GM23338 (cell line): Measurements from ENCODE around the gene ZNF229. TPM values are rescaled to one million over a fixed set of nuclear protein-coding genes. Genes with fewer than 3 reads are reported as not detected.
"Not testable (repeated sequence)": the region's sequence is repeated elsewhere in the genome, so short reads cannot be mapped to it uniquely, and the experiment has no call there.

ENCODE experiments used
- ATAC-seq: fragments of 200-7000 bp; cut with Tn5 transposase; 3 replicates; pipeline ENCODE4 v1.9.1; 2020
- DNase-seq: peaks from one replicate; pipeline ENCODE4 v3.0.0-alpha.2; 2015; ENCODE audit warnings: low spot score
- H2AFZ ChIP-seq: fragments of 200-600 bp; sonication (generic); 2 replicates; pipeline ENCODE4 v1.8.0; 2016; ENCODE audit warnings: antibody characterized with exemption, mild to moderate bottlenecking, moderate library complexity
- H3F3A ChIP-seq: fragments of 200-600 bp; sonication (generic); replicated peaks from 2 replicates; pipeline ENCODE4 v1.8.0; 2017; ENCODE audit warnings: antibody characterized with exemption, mixed run types, low read depth
- H3K27ac ChIP-seq: fragments of 200-600 bp; sonication (generic); 2 replicates; pipeline ENCODE4 v1.6.1; 2016; ENCODE audit warnings: low read depth
- H3K27me3 ChIP-seq: fragments of 200-600 bp; sonication (generic); 2 replicates; pipeline ENCODE4 v1.8.0; 2016; ENCODE audit warnings: mild to moderate bottlenecking, mixed run types, moderate library complexity; ENCODE audit not compliant: insufficient read depth
- H3K36me3 ChIP-seq: fragments of 200-600 bp; sonication (generic); 2 replicates; pipeline ENCODE4 v1.8.0; 2016; ENCODE audit warnings: mild to moderate bottlenecking; ENCODE audit not compliant: insufficient read depth
- H3K4me1 ChIP-seq: fragments of 200-600 bp; sonication (generic); 2 replicates; pipeline ENCODE4 v1.8.0; 2016; ENCODE audit warnings: mild to moderate bottlenecking, moderate library complexity; ENCODE audit not compliant: insufficient read depth
- H3K4me2 ChIP-seq: fragments of 200-600 bp; sonication (generic); 2 replicates; pipeline ENCODE4 v1.7.1; 2017; ENCODE audit warnings: mixed run types
- H3K4me3 ChIP-seq: fragments of 200-600 bp; sonication (generic); 2 replicates; pipeline ENCODE4 v1.6.1; 2016; ENCODE audit warnings: mixed run types
- H3K79me2 ChIP-seq: fragments of 200-600 bp; sonication (generic); replicated peaks from 2 replicates; pipeline ENCODE4 v1.8.0; 2017; ENCODE audit warnings: mild to moderate bottlenecking; ENCODE audit not compliant: insufficient read depth
- H3K9me2 ChIP-seq: fragments of 200-600 bp; sonication (generic); 2 replicates; pipeline ENCODE4 v1.8.0; 2017; ENCODE audit not compliant: insufficient read depth
- H4K20me1 ChIP-seq: fragments of 200-600 bp; sonication (generic); replicated peaks from 2 replicates; pipeline ENCODE4 v1.8.0; 2017; ENCODE audit warnings: mild to moderate bottlenecking; ENCODE audit not compliant: insufficient read depth
- H3K27ac Mint-ChIP-seq: 2 replicates; pipeline ENCODE4 v1.8.0; 2020; ENCODE audit warnings: inconsistent platforms, mild to moderate bottlenecking, moderate library complexity, mixed read lengths
- H3K27me3 Mint-ChIP-seq: 3 replicates; pipeline ENCODE4 v1.8.0; 2022; ENCODE audit warnings: low read depth, mild to moderate bottlenecking, moderate library complexity, mixed read lengths, inconsistent platforms; ENCODE audit not compliant: insufficient read depth, poor library complexity
- H3K36me3 Mint-ChIP-seq: 3 replicates; pipeline ENCODE4 v1.8.0; 2021; ENCODE audit warnings: low read depth, mild to moderate bottlenecking, inconsistent platforms, moderate library complexity, mixed read lengths
- H3K4me1 Mint-ChIP-seq: 3 replicates; pipeline ENCODE4 v1.8.0; 2020; ENCODE audit warnings: mild to moderate bottlenecking, inconsistent platforms, mixed read lengths
- H3K4me3 Mint-ChIP-seq: 3 replicates; pipeline ENCODE4 v1.8.0; 2021; ENCODE audit warnings: moderate library complexity, mild to moderate bottlenecking, inconsistent platforms, mixed read lengths
- H3K9me3 Mint-ChIP-seq: 3 replicates; pipeline ENCODE4 v1.8.0; 2020; ENCODE audit warnings: moderate library complexity, mild to moderate bottlenecking, inconsistent platforms, mixed read lengths
- CREB1 ChIP-seq: fragments of 250-450 bp; sonication (Bioruptor Pico); IDR thresholded peaks from 2 replicates; pipeline ENCODE4 v1.5.0; 2020; ENCODE audit warnings: low read depth, mild to moderate bottlenecking, moderate library complexity
- EZH2 ChIP-seq: fragments of 200-600 bp; sonication (generic); IDR thresholded peaks from one replicate; pipeline ENCODE4 v1.8.0; 2017; ENCODE audit warnings: antibody characterized with exemption, mild to moderate bottlenecking, low read depth; ENCODE audit not compliant: unreplicated experiment
- EZH2phosphoT487 ChIP-seq: fragments of 200-600 bp; sonication (generic); IDR thresholded peaks from one replicate; pipeline ENCODE4 v1.8.1; 2018; ENCODE audit warnings: antibody characterized with exemption; ENCODE audit not compliant: unreplicated experiment
- JUNB ChIP-seq: IDR thresholded peaks from one replicate; pipeline ENCODE4 v1.6.1; 2016; ENCODE audit warnings: antibody characterized with exemption; ENCODE audit not compliant: unreplicated experiment
- NANOG ChIP-seq: IDR thresholded peaks from 2 replicates; pipeline ENCODE4 v1.6.1; 2016; ENCODE audit warnings: antibody characterized with exemption, borderline replicate concordance
- POLR2AphosphoS5 ChIP-seq: IDR thresholded peaks from 2 replicates; pipeline ENCODE4 v1.6.1; 2016; ENCODE audit warnings: antibody characterized with exemption, low read depth
- polyA plus RNA-seq: library from polyadenylated mRNA; unstranded; fragments of >200 nt; fragmentation: Nextera tagmentation; extraction: Ambion mirVana; gene quantifications from 2 replicates; pipeline ENCODE4 v1.2.1, GENCODE V29; 2016
- total RNA-seq: library from RNA; depleted of rRNA; stranded (reverse); fragments of >200 nt; shearing (Covaris generic); gene quantifications from 2 replicates; pipeline ENCODE4 v1.2.3, GENCODE V29; 2014

ZNF229 gene
- total and polyA plus RNA-seq, 2 experiments from 2014 or later = 2.6 to 5.2 TPM

DNA sequence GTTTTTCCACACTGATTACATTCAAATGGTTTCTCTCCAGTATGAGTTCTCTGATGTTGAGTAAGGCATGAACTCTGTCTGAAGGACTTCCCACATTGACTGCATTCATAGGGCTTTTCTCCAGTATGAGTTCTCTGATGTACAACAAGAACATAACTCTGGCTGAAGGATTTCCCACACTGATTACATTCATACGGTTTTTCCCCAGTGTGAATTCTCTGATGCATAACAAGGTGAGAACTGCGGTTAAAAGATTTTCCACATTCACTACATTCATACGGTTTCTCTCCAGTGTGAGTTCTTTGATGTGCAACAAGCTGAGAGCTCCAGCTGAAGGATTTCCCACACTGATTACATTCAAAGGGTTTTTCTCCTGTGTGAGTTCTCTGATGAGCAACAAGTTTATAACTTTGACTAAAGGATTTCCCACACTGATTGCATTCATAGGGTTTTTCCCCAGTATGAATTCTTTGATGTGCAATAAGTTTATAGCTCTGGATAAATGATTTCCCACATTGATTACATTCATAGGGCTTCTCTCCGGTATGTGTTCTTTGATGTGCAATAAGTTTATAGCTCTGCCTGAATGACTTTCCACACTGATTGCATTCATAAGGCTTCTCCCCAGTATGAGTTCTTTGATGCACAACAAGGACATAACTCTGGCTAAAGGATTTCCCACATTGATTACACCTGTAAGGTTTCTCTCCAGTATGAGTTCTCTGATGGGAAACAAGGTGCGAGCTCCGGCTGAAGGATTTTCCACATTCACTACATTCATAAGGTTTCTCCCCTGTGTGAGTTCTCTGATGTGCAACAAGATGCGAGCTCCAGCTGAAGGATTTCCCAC, 28.5 kb upstream of the ZNF229 start:
- H3K36me3 Mint-ChIP-seq = peaks cover 98% of the 10 kb centered on the region
- H3F3A ChIP-seq = peaks cover 27% of the 10 kb centered on the region

DNA sequence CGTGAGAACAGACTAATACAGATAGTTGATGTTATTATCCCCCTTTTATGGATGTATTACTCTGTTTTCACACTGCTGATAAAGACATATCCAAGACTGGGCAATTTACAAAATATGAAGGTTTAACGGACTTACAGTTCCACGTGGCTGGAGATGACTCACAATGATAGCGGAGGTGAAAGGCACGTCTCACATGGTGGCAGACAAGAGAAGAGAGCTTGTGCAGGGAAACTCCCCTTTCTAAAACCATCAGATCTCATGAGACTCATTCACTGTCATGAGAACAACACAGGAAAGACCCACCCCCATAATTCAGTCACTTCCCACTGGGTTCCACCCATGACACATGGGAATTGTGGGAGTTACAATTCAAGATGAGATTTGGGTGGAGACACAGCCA, 20.5 kb upstream of the ZNF229 start:
- H3K27me3 Mint-ChIP-seq = peaks cover 15% of the 10 kb centered on the region
- not testable (repeated sequence) for H3K4me2 ChIP-seq, H3K9me2 ChIP-seq, H3K79me2 ChIP-seq, H3K27ac Mint-ChIP-seq, H3K4me3 ChIP-seq, H3K4me3 Mint-ChIP-seq, H2AFZ ChIP-seq, DNase-seq, H3F3A ChIP-seq, H3K36me3 ChIP-seq, H3K4me1 Mint-ChIP-seq, H3K27ac ChIP-seq, ATAC-seq, H3K4me1 ChIP-seq, H4K20me1 ChIP-seq, H3K27me3 ChIP-seq
- H3K36me3 Mint-ChIP-seq = peaks cover 43% of the 10 kb centered on the region
- H3K9me3 Mint-ChIP-seq = peaks cover 92% of the 10 kb centered on the region

More for the DNA sequence above, 28.5 kb upstream of the ZNF229 start:
- Histone ChIP-seq H3K36me3 (peaks cover 74% of the 10 kb centered on the region), H3K9me2 (no peaks in the 10 kb centered on the region), H3K4me2 (no peak overlapping the region), H3K4me3 (peak overlapping the region; percentile 17; the same call in 1 of the 2 replicates), H3K27ac (no peak overlapping the region), H3K79me2 (no peaks in the 10 kb centered on the region), H2AFZ (no peak overlapping the region), H4K20me1 (no peaks in the 10 kb centered on the region), H3K4me1 (no peaks in the 10 kb centered on the region), H3K27me3 (no peaks in the 10 kb centered on the region; the same call in 1 of the 2 replicates)
- peak; percentile 46 for DNase-seq
- Mint-ChIP-seq H3K9me3 (peaks cover 100% of the 10 kb centered on the region), H3K4me3 (no peak overlapping the region), H3K27me3 (peaks cover 24% of the 10 kb centered on the region), H3K4me1 (no peaks in the 10 kb centered on the region), H3K27ac (no peak overlapping the region)
- no peak for TF ChIP-seq EZH2
- no peak for TF ChIP-seq EZH2phosphoT487
- no peak for TF ChIP-seq JUNB
- TF ChIP-seq NANOG = no peak
- no peak for TF ChIP-seq CREB1 (CRISPR knock-in tag)
- no peak for TF ChIP-seq POLR2AphosphoS5
- ATAC-seq = no peak

DNA sequence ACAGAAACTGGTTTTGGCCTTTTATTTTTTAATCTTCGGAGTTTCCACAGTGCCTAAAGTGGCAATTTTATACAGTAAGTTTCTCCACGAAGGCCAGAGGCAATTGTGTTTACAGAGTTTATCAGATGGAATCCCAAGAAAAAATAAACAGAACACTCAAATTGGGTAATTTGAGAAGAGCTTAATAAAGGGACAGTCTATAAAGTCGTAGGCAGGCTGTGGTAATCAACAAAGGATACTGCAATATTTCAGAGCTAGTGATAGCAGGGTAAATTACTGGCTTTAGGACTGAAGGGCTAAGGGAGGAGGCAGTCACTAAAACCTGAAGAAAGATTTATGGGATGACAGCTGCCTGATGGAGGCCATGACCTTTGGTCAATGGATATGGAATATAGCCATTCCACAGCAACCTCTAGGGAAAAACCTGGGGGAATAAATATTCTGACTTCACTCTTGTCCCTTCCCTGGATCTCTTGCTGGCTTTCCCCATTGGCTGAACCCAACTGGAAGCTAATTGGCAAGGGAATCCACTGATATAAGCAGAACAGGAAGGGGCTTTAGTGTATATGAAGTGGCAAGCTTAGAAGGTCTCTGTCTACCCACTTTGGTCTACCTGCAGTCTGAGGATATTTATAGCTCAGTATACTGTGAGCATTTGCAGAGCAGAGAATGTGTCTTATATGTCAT, 14.5 kb upstream of the ZNF229 start:
- ATAC-seq, H3K27ac ChIP-seq, H3K4me1 ChIP-seq, H3K4me2 ChIP-seq, H3K4me3 Mint-ChIP-seq, DNase-seq, H3K27me3 Mint-ChIP-seq, H3K4me1 Mint-ChIP-seq, H3K4me3 ChIP-seq, H3K27me3 ChIP-seq, H4K20me1 ChIP-seq, H3K27ac Mint-ChIP-seq, H3K79me2 ChIP-seq, H3K36me3 ChIP-seq, H2AFZ ChIP-seq, H3K9me2 ChIP-seq, H3F3A ChIP-seq: not testable (repeated sequence)
- Mint-ChIP-seq H3K9me3 (peaks cover 53% of the 10 kb centered on the region), H3K36me3 (peaks cover 11% of the 10 kb centered on the region)

DNA sequence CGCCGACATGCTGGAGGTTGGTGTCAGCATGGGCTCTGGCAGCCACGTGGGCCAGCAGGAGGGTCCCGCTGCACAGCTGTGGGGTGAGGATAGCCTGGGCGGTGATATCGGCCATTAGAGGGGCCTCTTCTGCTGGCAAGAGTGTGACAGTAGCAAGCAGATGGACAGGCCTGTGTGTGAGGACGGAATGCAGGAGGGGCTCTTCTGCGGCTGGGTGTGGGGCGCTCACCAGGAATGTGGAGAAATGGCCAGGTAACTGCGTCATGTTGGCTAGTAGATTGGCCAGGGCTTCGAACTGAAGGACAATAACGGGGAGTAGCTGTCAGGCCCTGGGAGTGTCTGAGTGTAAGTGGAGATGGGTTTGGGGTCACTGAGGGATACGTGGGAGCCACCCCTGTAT, 7.7 kb upstream of the ZNF229 start:
- not testable (repeated sequence) for H3K4me3 Mint-ChIP-seq, H4K20me1 ChIP-seq, H3K9me2 ChIP-seq, H3F3A ChIP-seq, ATAC-seq, H3K36me3 ChIP-seq, H3K4me1 ChIP-seq, H3K27me3 ChIP-seq, DNase-seq, H3K27ac ChIP-seq, H3K4me3 ChIP-seq, H2AFZ ChIP-seq, H3K4me1 Mint-ChIP-seq, H3K79me2 ChIP-seq, H3K27ac Mint-ChIP-seq, H3K4me2 ChIP-seq
- Mint-ChIP-seq H3K36me3 (peaks cover 34% of the 10 kb centered on the region), H3K9me3 (peaks cover 43% of the 10 kb centered on the region), H3K27me3 (peaks cover 15% of the 10 kb centered on the region)
